WTC11 (cell line): Measurements from ENCODE around the gene NXPH4. TPM values are rescaled to one million over a fixed set of nuclear protein-coding genes. Genes with fewer than 3 reads are reported as not detected.

ENCODE experiments used
- ATAC-seq: fragments of 200-7000 bp; cut with Tn5 transposase; 2 replicates; pipeline ENCODE4 v1.10.0; 2021; ENCODE audit warnings: mild to moderate bottlenecking, moderate library complexity
- CTCF ChIA-PET: fragments of 300-600 bp; sonication (Branson Sonifier 250); formaldehyde crosslinking; loops from one replicate; lab custom pipeline; 2021; ENCODE audit warnings: antibody characterized with exemption; lab: Charles Lee
- POLR2A ChIA-PET: fragments of 350-600 bp; sonication (Branson Sonifier 250); formaldehyde crosslinking; loops from one replicate; lab custom pipeline; 2021; ENCODE audit warnings: antibody characterized with exemption; lab: Charles Lee
- DNase-seq: peaks from one replicate; pipeline ENCODE4 v3.0.0; 2021; ENCODE audit warnings: low spot score
- H3K27ac Mint-ChIP-seq: 2 replicates; pipeline ENCODE4 v1.8.0; 2021; ENCODE audit warnings: mixed read lengths
- H3K27me3 Mint-ChIP-seq: 2 replicates; pipeline ENCODE4 v1.8.0; 2021; ENCODE audit warnings: low read depth, mild to moderate bottlenecking, moderate library complexity, mixed read lengths
- H3K36me3 Mint-ChIP-seq: 2 replicates; pipeline ENCODE4 v1.8.0; 2021; ENCODE audit warnings: mixed read lengths
- H3K4me1 Mint-ChIP-seq: 2 replicates; pipeline ENCODE4 v1.8.0; 2022; ENCODE audit warnings: mixed read lengths
- H3K4me3 Mint-ChIP-seq: 2 replicates; pipeline ENCODE4 v1.8.0; 2021; ENCODE audit warnings: mild to moderate bottlenecking, moderate library complexity, mixed read lengths
- H3K9me3 Mint-ChIP-seq: 2 replicates; pipeline ENCODE4 v1.8.0; 2021; ENCODE audit warnings: mixed read lengths
- CREM ChIP-seq: sonication (generic); formaldehyde crosslinking; IDR thresholded peaks from 2 replicates; pipeline ENCODE4 v1.8.1; 2022; ENCODE audit warnings: mild to moderate bottlenecking, missing genetic modification reagents, moderate library complexity
- FOXK1 ChIP-seq: sonication (generic); formaldehyde crosslinking; IDR thresholded peaks from 2 replicates; pipeline ENCODE4 v1.8.0; 2022; ENCODE audit warnings: mild to moderate bottlenecking, moderate library complexity, missing genetic modification reagents
- HMGA2 ChIP-seq: fragments of 250-450 bp; sonication (Bioruptor Pico); IDR thresholded peaks from 2 replicates; pipeline ENCODE4 v1.4.0; 2021; ENCODE audit warnings: mild to moderate bottlenecking, moderate library complexity
- MXD4 ChIP-seq: fragments of 250-450 bp; sonication (Bioruptor Pico); IDR thresholded peaks from 2 replicates; pipeline ENCODE4 v1.8.0; 2021; ENCODE audit warnings: mild to moderate bottlenecking, moderate library complexity, borderline replicate concordance
- MYBL2 ChIP-seq: sonication (generic); formaldehyde crosslinking; IDR thresholded peaks from 2 replicates; pipeline ENCODE4 v1.8.1; 2023; ENCODE audit warnings: mild to moderate bottlenecking, moderate library complexity, missing genetic modification reagents
- NFATC4 ChIP-seq: fragments of 250-450 bp; sonication (Bioruptor Pico); IDR thresholded peaks from 2 replicates; pipeline ENCODE4 v1.9.0; 2021; ENCODE audit warnings: mild to moderate bottlenecking
- NFE2L1 ChIP-seq: sonication (generic); formaldehyde crosslinking; IDR thresholded peaks from 2 replicates; pipeline ENCODE4 v1.8.1; 2023; ENCODE audit warnings: missing genetic modification reagents
- PRRX2 ChIP-seq: fragments of 250-450 bp; sonication (Bioruptor Pico); IDR thresholded peaks from 2 replicates; pipeline ENCODE4 v1.8.0; 2021; ENCODE audit warnings: mild to moderate bottlenecking
- SMAD3 ChIP-seq: sonication (generic); formaldehyde crosslinking; IDR thresholded peaks from 2 replicates; pipeline ENCODE4 v1.8.0; 2022; ENCODE audit warnings: missing genetic modification reagents, mild to moderate bottlenecking, borderline replicate concordance
- TCF7 ChIP-seq: sonication (generic); formaldehyde crosslinking; IDR thresholded peaks from 2 replicates; pipeline ENCODE4 v1.8.0; 2022; ENCODE audit warnings: mild to moderate bottlenecking, low read depth, missing genetic modification reagents, moderate library complexity
- ZBTB21 ChIP-seq: sonication (generic); formaldehyde crosslinking; IDR thresholded peaks from 2 replicates; pipeline ENCODE4 v1.8.1; 2023; ENCODE audit warnings: mild to moderate bottlenecking, missing genetic modification reagents, borderline replicate concordance
- ZNF317 ChIP-seq: sonication (generic); formaldehyde crosslinking; IDR thresholded peaks from 2 replicates; pipeline ENCODE4 v1.8.1; 2023; ENCODE audit warnings: low read depth, mild to moderate bottlenecking, moderate library complexity, missing genetic modification reagents, borderline replicate concordance
- total RNA-seq: library from RNA; stranded (reverse); gene quantifications from 3 replicates; pipeline ENCODE4 v1.2.3, GENCODE V29; 2021
- TF ChIP-seq, protein P1 (sequence below): fragments of 250-450 bp; sonication (Bioruptor Pico); IDR thresholded peaks from 2 replicates; pipeline ENCODE4 v1.9.0; 2021; ENCODE audit warnings: mild to moderate bottlenecking
- TF ChIP-seq, protein P2 (sequence below): sonication (generic); formaldehyde crosslinking; IDR thresholded peaks from 2 replicates; pipeline ENCODE4 v1.8.1; 2023; ENCODE audit warnings: mild to moderate bottlenecking, missing genetic modification reagents, moderate library complexity
- TF ChIP-seq, protein P3 (sequence below): sonication (generic); formaldehyde crosslinking; IDR thresholded peaks from 2 replicates; pipeline ENCODE4 v1.8.1; 2023; ENCODE audit warnings: mild to moderate bottlenecking, missing genetic modification reagents
- TF ChIP-seq, protein P4 (sequence below): sonication (generic); formaldehyde crosslinking; IDR thresholded peaks from 2 replicates; pipeline ENCODE4 v1.8.1; 2023; ENCODE audit warnings: mild to moderate bottlenecking, missing genetic modification reagents, borderline replicate concordance
- TF ChIP-seq, protein P5 (sequence below): sonication (generic); formaldehyde crosslinking; IDR thresholded peaks from 2 replicates; pipeline ENCODE4 v1.8.1; 2022; ENCODE audit warnings: mild to moderate bottlenecking, moderate library complexity, missing genetic modification reagents
- TF ChIP-seq, protein P6 (sequence below): sonication (generic); formaldehyde crosslinking; IDR thresholded peaks from 2 replicates; pipeline ENCODE4 v1.8.0; 2023; ENCODE audit warnings: missing genetic modification reagents, mild to moderate bottlenecking, borderline replicate concordance

Gene NXPH4
- total RNA-seq, 1 experiment from 2014 or later: 4.9 TPM

DNA sequence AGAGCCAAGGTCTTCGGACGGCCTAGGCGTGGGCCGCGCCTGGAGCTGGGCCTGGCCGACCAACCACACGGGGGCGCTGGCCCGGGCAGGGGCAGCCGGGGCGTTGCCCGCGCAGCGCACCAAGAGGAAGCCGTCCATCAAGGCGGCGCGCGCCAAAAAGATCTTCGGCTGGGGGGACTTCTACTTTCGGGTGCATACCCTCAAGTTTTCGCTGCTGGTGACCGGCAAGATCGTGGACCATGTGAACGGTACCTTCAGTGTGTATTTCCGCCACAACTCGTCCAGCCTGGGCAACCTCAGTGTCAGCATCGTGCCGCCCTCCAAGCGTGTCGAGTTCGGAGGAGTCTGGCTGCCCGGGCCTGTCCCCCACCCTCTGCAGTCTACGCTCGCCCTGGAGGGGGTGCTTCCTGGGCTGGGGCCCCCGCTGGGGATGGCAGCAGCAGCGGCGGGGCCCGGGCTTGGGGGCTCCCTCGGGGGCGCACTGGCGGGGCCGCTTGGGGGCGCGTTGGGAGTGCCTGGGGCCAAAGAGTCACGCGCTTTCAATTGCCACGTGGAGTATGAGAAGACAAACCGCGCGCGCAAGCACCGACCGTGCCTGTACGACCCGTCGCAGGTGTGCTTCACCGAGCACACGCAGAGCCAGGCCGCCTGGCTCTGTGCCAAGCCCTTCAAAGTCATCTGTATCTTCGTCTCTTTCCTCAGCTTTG is 8.5 kb downstream of the NXPH4 start (continued):
- TF ChIP-seq TCF7 (CRISPR knock-in tag) (peak; percentile 81; the same call in 1 of the 2 replicates), ZBTB21 (CRISPR knock-in tag) (0 out of 2 replicates have a peak, but pooled peaks have one; percentile 30)
- TF ChIP-seq, all 79 proteins: peak for 17

DNA sequence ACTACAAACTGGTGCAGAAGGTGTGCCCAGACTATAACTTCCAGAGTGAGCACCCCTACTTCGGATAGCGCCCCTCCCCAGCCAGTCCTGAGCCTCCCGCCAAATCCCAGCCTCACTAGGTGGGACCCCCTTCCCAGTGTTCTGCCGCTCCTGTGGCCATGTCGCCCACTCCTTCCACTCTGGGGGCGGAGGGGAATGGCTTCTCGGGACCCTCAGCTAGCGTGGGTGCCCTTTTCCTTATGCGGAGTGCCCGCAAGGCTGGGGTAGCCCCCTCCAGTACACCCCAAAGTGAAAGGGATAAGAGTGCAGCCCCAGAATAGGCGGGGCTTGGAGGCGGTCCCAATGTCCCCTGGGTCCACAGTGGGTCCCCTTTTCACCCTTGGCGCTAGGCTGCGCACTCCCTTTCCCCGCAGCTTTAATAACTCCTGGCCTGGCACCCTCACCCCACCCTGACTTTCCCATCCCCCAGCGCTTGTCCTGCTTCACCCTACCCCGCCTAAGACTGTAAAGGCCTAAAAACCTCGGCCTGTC is 9.2 kb downstream of the NXPH4 start:
- Mint-ChIP-seq H3K4me1 (peaks cover 64% of the 10 kb centered on the region), H3K27ac (no peak overlapping the region), H3K27me3 (peaks cover 84% of the 10 kb centered on the region), H3K4me3 (peak overlapping the region; percentile 81), H3K36me3 (0 out of 2 replicates have a peak, but pooled peaks cover 5% of the 10 kb centered on the region), H3K9me3 (no peaks in the 10 kb centered on the region)
- ChIA-PET CTCF (interaction anchor here (1.4 to 10.4 kb wide), 11 partner anchors 11 to 235 kb away, joined by 3 to 660 read pairs (median 10); partner anchors contain the start of genes GLI1, INHBE, LRP1 and NEMP1), POLR2A (interaction anchor here (0.8 to 7.6 kb wide), 4 partner anchors 12 to 235 kb away, joined by 3 to 97 read pairs (median 6); a partner anchor contains a TSS)
- DNase-seq (no peak), ATAC-seq (no peak)
- TF ChIP-seq, protein P1, sequence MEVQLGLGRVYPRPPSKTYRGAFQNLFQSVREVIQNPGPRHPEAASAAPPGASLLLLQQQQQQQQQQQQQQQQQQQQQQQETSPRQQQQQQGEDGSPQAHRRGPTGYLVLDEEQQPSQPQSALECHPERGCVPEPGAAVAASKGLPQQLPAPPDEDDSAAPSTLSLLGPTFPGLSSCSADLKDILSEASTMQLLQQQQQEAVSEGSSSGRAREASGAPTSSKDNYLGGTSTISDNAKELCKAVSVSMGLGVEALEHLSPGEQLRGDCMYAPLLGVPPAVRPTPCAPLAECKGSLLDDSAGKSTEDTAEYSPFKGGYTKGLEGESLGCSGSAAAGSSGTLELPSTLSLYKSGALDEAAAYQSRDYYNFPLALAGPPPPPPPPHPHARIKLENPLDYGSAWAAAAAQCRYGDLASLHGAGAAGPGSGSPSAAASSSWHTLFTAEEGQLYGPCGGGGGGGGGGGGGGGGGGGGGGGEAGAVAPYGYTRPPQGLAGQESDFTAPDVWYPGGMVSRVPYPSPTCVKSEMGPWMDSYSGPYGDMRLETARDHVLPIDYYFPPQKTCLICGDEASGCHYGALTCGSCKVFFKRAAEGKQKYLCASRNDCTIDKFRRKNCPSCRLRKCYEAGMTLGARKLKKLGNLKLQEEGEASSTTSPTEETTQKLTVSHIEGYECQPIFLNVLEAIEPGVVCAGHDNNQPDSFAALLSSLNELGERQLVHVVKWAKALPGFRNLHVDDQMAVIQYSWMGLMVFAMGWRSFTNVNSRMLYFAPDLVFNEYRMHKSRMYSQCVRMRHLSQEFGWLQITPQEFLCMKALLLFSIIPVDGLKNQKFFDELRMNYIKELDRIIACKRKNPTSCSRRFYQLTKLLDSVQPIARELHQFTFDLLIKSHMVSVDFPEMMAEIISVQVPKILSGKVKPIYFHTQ (CRISPR knock-in tag): no peak
- TF ChIP-seq, protein P2, sequence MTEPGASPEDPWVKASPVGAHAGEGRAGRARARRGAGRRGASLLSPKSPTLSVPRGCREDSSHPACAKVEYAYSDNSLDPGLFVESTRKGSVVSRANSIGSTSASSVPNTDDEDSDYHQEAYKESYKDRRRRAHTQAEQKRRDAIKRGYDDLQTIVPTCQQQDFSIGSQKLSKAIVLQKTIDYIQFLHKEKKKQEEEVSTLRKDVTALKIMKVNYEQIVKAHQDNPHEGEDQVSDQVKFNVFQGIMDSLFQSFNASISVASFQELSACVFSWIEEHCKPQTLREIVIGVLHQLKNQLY: no peak
- TF ChIP-seq SMAD3 (CRISPR knock-in tag) (no peak), PRRX2 (CRISPR knock-in tag) (no peak), NFATC4 (CRISPR knock-in tag) (no peak), NFE2L1 (no peak), ZNF317 (CRISPR knock-in tag) (no peak), MYBL2 (CRISPR knock-in tag) (no peak), MXD4 (CRISPR knock-in tag) (no peak), HMGA2 (CRISPR knock-in tag) (no peak), FOXK1 (no peak), CREM (CRISPR knock-in tag) (no peak)
- TF ChIP-seq, protein P3, sequence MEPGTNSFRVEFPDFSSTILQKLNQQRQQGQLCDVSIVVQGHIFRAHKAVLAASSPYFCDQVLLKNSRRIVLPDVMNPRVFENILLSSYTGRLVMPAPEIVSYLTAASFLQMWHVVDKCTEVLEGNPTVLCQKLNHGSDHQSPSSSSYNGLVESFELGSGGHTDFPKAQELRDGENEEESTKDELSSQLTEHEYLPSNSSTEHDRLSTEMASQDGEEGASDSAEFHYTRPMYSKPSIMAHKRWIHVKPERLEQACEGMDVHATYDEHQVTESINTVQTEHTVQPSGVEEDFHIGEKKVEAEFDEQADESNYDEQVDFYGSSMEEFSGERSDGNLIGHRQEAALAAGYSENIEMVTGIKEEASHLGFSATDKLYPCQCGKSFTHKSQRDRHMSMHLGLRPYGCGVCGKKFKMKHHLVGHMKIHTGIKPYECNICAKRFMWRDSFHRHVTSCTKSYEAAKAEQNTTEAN (CRISPR knock-in tag): no peak
- TF ChIP-seq, protein P4, sequence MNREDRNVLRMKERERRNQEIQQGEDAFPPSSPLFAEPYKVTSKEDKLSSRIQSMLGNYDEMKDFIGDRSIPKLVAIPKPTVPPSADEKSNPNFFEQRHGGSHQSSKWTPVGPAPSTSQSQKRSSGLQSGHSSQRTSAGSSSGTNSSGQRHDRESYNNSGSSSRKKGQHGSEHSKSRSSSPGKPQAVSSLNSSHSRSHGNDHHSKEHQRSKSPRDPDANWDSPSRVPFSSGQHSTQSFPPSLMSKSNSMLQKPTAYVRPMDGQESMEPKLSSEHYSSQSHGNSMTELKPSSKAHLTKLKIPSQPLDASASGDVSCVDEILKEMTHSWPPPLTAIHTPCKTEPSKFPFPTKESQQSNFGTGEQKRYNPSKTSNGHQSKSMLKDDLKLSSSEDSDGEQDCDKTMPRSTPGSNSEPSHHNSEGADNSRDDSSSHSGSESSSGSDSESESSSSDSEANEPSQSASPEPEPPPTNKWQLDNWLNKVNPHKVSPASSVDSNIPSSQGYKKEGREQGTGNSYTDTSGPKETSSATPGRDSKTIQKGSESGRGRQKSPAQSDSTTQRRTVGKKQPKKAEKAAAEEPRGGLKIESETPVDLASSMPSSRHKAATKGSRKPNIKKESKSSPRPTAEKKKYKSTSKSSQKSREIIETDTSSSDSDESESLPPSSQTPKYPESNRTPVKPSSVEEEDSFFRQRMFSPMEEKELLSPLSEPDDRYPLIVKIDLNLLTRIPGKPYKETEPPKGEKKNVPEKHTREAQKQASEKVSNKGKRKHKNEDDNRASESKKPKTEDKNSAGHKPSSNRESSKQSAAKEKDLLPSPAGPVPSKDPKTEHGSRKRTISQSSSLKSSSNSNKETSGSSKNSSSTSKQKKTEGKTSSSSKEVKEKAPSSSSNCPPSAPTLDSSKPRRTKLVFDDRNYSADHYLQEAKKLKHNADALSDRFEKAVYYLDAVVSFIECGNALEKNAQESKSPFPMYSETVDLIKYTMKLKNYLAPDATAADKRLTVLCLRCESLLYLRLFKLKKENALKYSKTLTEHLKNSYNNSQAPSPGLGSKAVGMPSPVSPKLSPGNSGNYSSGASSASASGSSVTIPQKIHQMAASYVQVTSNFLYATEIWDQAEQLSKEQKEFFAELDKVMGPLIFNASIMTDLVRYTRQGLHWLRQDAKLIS: no peak
- TF ChIP-seq, protein P5, sequence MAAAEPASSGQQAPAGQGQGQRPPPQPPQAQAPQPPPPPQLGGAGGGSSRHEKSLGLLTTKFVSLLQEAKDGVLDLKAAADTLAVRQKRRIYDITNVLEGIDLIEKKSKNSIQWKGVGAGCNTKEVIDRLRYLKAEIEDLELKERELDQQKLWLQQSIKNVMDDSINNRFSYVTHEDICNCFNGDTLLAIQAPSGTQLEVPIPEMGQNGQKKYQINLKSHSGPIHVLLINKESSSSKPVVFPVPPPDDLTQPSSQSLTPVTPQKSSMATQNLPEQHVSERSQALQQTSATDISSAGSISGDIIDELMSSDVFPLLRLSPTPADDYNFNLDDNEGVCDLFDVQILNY (CRISPR knock-in tag): no peak
- TF ChIP-seq, protein P6, sequence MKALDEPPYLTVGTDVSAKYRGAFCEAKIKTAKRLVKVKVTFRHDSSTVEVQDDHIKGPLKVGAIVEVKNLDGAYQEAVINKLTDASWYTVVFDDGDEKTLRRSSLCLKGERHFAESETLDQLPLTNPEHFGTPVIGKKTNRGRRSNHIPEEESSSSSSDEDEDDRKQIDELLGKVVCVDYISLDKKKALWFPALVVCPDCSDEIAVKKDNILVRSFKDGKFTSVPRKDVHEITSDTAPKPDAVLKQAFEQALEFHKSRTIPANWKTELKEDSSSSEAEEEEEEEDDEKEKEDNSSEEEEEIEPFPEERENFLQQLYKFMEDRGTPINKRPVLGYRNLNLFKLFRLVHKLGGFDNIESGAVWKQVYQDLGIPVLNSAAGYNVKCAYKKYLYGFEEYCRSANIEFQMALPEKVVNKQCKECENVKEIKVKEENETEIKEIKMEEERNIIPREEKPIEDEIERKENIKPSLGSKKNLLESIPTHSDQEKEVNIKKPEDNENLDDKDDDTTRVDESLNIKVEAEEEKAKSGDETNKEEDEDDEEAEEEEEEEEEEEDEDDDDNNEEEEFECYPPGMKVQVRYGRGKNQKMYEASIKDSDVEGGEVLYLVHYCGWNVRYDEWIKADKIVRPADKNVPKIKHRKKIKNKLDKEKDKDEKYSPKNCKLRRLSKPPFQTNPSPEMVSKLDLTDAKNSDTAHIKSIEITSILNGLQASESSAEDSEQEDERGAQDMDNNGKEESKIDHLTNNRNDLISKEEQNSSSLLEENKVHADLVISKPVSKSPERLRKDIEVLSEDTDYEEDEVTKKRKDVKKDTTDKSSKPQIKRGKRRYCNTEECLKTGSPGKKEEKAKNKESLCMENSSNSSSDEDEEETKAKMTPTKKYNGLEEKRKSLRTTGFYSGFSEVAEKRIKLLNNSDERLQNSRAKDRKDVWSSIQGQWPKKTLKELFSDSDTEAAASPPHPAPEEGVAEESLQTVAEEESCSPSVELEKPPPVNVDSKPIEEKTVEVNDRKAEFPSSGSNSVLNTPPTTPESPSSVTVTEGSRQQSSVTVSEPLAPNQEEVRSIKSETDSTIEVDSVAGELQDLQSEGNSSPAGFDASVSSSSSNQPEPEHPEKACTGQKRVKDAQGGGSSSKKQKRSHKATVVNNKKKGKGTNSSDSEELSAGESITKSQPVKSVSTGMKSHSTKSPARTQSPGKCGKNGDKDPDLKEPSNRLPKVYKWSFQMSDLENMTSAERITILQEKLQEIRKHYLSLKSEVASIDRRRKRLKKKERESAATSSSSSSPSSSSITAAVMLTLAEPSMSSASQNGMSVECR (CRISPR knock-in tag): no peak
